T-cell (primary cell): ENCODE data around the gene SERINC2. TPM values are rescaled to one million over a fixed set of nuclear protein-coding genes. Genes with fewer than 3 reads are reported as not detected.

Experiments used
- ATAC-seq, 4 experiments: fragments of 200-7000 bp in 3 of 4; fragments of 150-1000 bp in 1 of 4; cut with Tn5 transposase; replicated peaks in 1 of 4; 1 replicate in 3 of 4; 2 replicates in 1 of 4; pipeline ENCODE4 v1.10.0; 2021; ENCODE audit warnings: moderate library complexity in 3 of 4, mild to moderate bottlenecking in 2 of 4, moderate number of reproducible peaks in 1 of 4
- CTCF ChIA-PET, 2 donors: fragments of 300-600 bp; sonication (Branson Sonifier 250); formaldehyde crosslinking; loops; one replicate each; lab custom pipeline; 2022; ENCODE audit warnings: antibody characterized with exemption in 2 of 2; lab: Charles Lee
- POLR2A ChIA-PET, 2 donors: fragments of 300-600 bp; sonication (Branson Sonifier 250); formaldehyde crosslinking; loops; one replicate each; lab custom pipeline; 2022; ENCODE audit warnings: antibody characterized with exemption in 2 of 2; lab: Charles Lee
- DNase-seq, 35 experiments: peaks; one replicate each; pipeline versions ENCODE4 v3.0.0 to v3.0.0-alpha.2; 2013 to 2023
- H3K27ac ChIP-seq: one replicate; pipeline ENCODE4 v1.5.1; 2013; ENCODE audit warnings: low read length
- H3K27me3 ChIP-seq, 2 experiments: replicated peaks in 1 of 2; 1 replicate in 1 of 2; 2 replicates in 1 of 2; pipeline versions ENCODE4 v1.6.1 to v1.7.0; 2013; ENCODE audit warnings: low read length in 1 of 2, mixed read lengths in 1 of 2; ENCODE audit not compliant: control insufficient read depth in 2 of 2, insufficient read depth in 2 of 2; ENCODE audit errors: extremely low read depth in 1 of 2
- H3K36me3 ChIP-seq, 2 donors: 1 replicate in 1 of 2; 2 replicates in 1 of 2; pipeline versions ENCODE4 v1.6.1 to v1.7.0; 2013; ENCODE audit warnings: low read length in 1 of 2; ENCODE audit not compliant: control insufficient read depth in 2 of 2, insufficient read depth in 1 of 2; ENCODE audit errors: extremely low read depth in 1 of 2
- H3K4me1 ChIP-seq, 2 experiments: 1 replicate in 1 of 2; 2 replicates in 1 of 2; pipeline versions ENCODE4 v1.6.1 to v1.7.0; 2013; ENCODE audit warnings: low read length in 2 of 2, mixed read lengths in 1 of 2; ENCODE audit not compliant: insufficient read depth in 2 of 2, control insufficient read depth in 1 of 2; ENCODE audit errors: extremely low read depth in 1 of 2
- H3K4me3 ChIP-seq, 2 donors: 1 replicate in 1 of 2; 2 replicates in 1 of 2; pipeline versions ENCODE4 v1.5.1 to v1.7.0; 2013; ENCODE audit warnings: mild to moderate bottlenecking in 2 of 2, low read length in 1 of 2, moderate library complexity in 1 of 2; ENCODE audit not compliant: control insufficient read depth in 1 of 2; ENCODE audit errors: extremely low read depth in 1 of 2
- H3K9me3 ChIP-seq: 2 replicates; pipeline ENCODE4 v1.7.0; 2013
- H3K27ac Mint-ChIP-seq, 2 donors: one replicate each; pipeline ENCODE4 v1.8.0; 2020 to 2021; ENCODE audit warnings: mild to moderate bottlenecking in 2 of 2, mixed read lengths in 2 of 2
- H3K27me3 Mint-ChIP-seq, 2 donors: one replicate each; pipeline ENCODE4 v1.8.0; 2021 to 2022; ENCODE audit warnings: mixed read lengths in 2 of 2
- H3K36me3 Mint-ChIP-seq: one replicate; pipeline ENCODE4 v1.8.0; 2021; ENCODE audit warnings: mixed read lengths
- H3K4me1 Mint-ChIP-seq, 3 donors: one replicate each; pipeline ENCODE4 v1.8.0; 2020 to 2022; ENCODE audit warnings: mixed read lengths in 3 of 3, mild to moderate bottlenecking in 1 of 3
- H3K4me3 Mint-ChIP-seq, 3 donors: one replicate each; pipeline ENCODE4 v1.8.0; 2020 to 2022; ENCODE audit warnings: mild to moderate bottlenecking in 3 of 3, mixed read lengths in 3 of 3, moderate library complexity in 3 of 3
- H3K9me3 Mint-ChIP-seq, 3 donors: one replicate each; pipeline ENCODE4 v1.8.0; 2020 to 2022; ENCODE audit warnings: mixed read lengths in 3 of 3
- WGBS: methylation state at CpG from one replicate; pipeline ENCODE4 v1.1.5; 2013; ENCODE audit warnings: missing lambda C conversion rate; ENCODE audit not compliant: insufficient coverage; 5-methylcytosine and 5-hydroxymethylcytosine counted together
- total RNA-seq, 35 experiments: library from RNA in 6 of 35; stranded (reverse) in 6 of 35; fragments of 120-200 nt in 1 of 35; gene quantifications; one replicate each; pipeline versions ENCODE4 v1.2.1 to v1.2.4 and lab custom pipeline; 2013 to 2026

SERINC2 gene
- total RNA-seq, 5 donors from 2014 or later (not counting 1 experiment from before 2014, with no cell fraction given) = 0.26 to 0.82 (median 0.36) TPM; not detected in 2

DNA sequence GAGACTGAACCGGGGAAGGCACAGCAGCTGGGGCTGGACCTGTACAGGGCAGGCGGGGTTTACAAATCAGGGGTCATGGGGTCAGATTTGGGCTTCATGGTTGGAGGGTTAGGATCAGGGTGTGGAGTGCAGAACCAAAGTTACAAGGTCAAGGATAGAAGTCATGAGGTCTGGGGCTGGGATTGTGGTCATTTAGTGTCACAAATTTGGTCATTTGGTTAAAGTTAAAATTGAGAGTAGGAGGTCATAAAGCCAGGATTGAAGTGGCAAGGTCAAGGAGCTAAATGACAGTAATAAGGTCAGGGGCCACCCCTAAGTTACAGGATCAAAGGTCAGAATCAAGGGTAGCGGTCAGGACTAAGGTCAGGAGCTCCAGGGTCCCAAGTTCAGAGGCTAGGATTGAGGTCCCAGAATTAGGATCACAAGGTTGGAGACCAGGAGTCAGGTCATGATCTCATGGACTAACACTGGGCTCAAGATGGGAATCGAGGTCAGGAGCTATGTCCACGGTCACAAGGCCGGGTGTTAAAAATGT is 20.4 kb downstream of the SERINC2 start:
- Mint-ChIP-seq H3K36me3 (no peaks in the 10 kb centered on the region), H3K27ac (no peak overlapping the region), H3K4me1 (no peaks in the 10 kb centered on the region), H3K27me3 (peaks cover 0 to 4% of the 10 kb centered on the region in 2 donors), H3K9me3 (no peaks in the 10 kb centered on the region), H3K4me3 (no peak overlapping the region)
- DNase-seq (no peak), ATAC-seq (peak in 1 of 4 experiments; percentile 27)
- 89% methylated on average over 6 of the region's 6 CpGs for WGBS
- no peaks in the 10 kb centered on the region for H3K4me1 ChIP-seq
- H3K9me3 ChIP-seq = no peaks in the 10 kb centered on the region
- no peak overlapping the region for H3K4me3 ChIP-seq
- CTCF ChIA-PET = no interaction called here
- H3K36me3 ChIP-seq = no peaks in the 10 kb centered on the region
- POLR2A ChIA-PET = no interaction called here
- H3K27ac ChIP-seq = no peak overlapping the region
- H3K27me3 ChIP-seq = peaks cover 0 to 17% of the 10 kb centered on the region in 2 experiments

- Mint-ChIP-seq H3K27ac (no peak overlapping the region), H3K4me3 (no peak overlapping the region), H3K27me3 (peaks cover 0 to 4% of the 10 kb centered on the region in 2 donors), H3K36me3 (no peaks in the 10 kb centered on the region), H3K4me1 (no peaks in the 10 kb centered on the region), H3K9me3 (no peaks in the 10 kb centered on the region)
- 83% methylated on average over 13 of the region's 21 CpGs for WGBS
- DNase-seq (no peak), ATAC-seq (no peak)
- Histone ChIP-seq H3K36me3 (no peaks in the 10 kb centered on the region), H3K27me3 (peaks cover 0 to 19% of the 10 kb centered on the region in 2 experiments), H3K9me3 (no peaks in the 10 kb centered on the region), H3K27ac (no peak overlapping the region), H3K4me3 (no peak overlapping the region), H3K4me1 (no peaks in the 10 kb centered on the region)
- ChIA-PET CTCF (no interaction called here), POLR2A (no interaction called here)
Observed at GRCh38 chr1:31434101-31434871, 21.3 kb downstream of the SERINC2 start.

DNA sequence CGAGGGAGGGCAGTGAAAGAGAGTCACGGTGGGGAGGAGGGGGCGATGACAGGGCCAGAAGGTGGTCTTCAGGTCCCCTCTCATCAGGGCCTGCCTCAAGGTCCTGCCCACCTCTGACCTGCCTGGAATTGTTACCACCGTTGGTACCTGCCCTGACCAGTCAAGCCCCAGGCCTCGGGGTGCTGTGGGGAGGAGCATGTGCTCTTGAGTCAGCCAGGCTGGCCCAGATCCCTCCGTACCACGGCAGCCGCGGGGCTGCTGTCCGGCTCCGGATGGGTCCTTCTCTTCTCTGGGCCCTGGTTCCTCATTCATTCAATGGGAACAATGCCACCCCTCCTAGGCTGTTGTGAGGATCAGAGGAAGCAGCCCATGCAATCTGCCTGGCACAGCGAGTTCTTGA is 22.0 kb downstream of the SERINC2 start:
- Histone ChIP-seq H3K4me3 (no peak overlapping the region), H3K36me3 (no peaks in the 10 kb centered on the region), H3K27me3 (peaks cover 0 to 15% of the 10 kb centered on the region in 2 experiments), H3K4me1 (no peaks in the 10 kb centered on the region), H3K27ac (no peak overlapping the region), H3K9me3 (no peaks in the 10 kb centered on the region)
- H3K4me1 Mint-ChIP-seq = no peaks in the 10 kb centered on the region
- 93% methylated on average over 11 of the region's 12 CpGs for WGBS
- ChIA-PET CTCF (no interaction called here), POLR2A (no interaction called here)
- DNase-seq (no peak), ATAC-seq (no peak)
- no peak overlapping the region for H3K27ac Mint-ChIP-seq
- H3K4me3 Mint-ChIP-seq = no peak overlapping the region
- no peaks in the 10 kb centered on the region for H3K36me3 Mint-ChIP-seq
- no peaks in the 10 kb centered on the region for H3K27me3 Mint-ChIP-seq
- no peaks in the 10 kb centered on the region for H3K9me3 Mint-ChIP-seq

- Histone ChIP-seq H3K36me3 (no peaks in the 10 kb centered on the region), H3K27me3 (peaks cover 0 to 10% of the 10 kb centered on the region in 2 experiments), H3K27ac (no peak overlapping the region), H3K4me3 (no peak overlapping the region), H3K4me1 (no peaks in the 10 kb centered on the region), H3K9me3 (no peaks in the 10 kb centered on the region)
- no peak overlapping the region for H3K27ac Mint-ChIP-seq
- ATAC-seq = no peak
- H3K27me3 Mint-ChIP-seq = no peaks in the 10 kb centered on the region
- WGBS = 83% methylated on average over 8 of the region's 13 CpGs
- no peaks in the 10 kb centered on the region for H3K4me1 Mint-ChIP-seq
- H3K36me3 Mint-ChIP-seq = no peaks in the 10 kb centered on the region
- POLR2A ChIA-PET = no interaction called here
- no peak overlapping the region for H3K4me3 Mint-ChIP-seq
- CTCF ChIA-PET = interaction anchor here (0.6 kb wide), 2 partner anchors 104 to 228 kb away, joined by 3 to 8 read pairs; no protein-coding TSS in a partner anchor
- H3K9me3 Mint-ChIP-seq = no peaks in the 10 kb centered on the region
- DNase-seq = no peak
Observed at GRCh38 chr1:31435471-31436409, 22.7 kb downstream of the SERINC2 start.

GRCh38 chr1:31436596-31437432 is 23.8 kb downstream of the SERINC2 start:
- no peak for ATAC-seq
- WGBS = 65% methylated on average over 3 of the region's 9 CpGs
- CTCF ChIA-PET = interaction anchor here in 1 of 2 donors (0.6 kb wide), 1 partner anchor 103 kb away, joined by 8 read pairs; no protein-coding TSS in a partner anchor

More at GRCh38 chr1:31436596-31437432, 23.8 kb downstream of the SERINC2 start:
- no peaks in the 10 kb centered on the region for H3K27me3 Mint-ChIP-seq
- Histone ChIP-seq H3K4me3 (no peak overlapping the region), H3K36me3 (no peaks in the 10 kb centered on the region), H3K9me3 (no peaks in the 10 kb centered on the region), H3K4me1 (no peaks in the 10 kb centered on the region), H3K27me3 (peaks cover 0 to 5% of the 10 kb centered on the region in 2 experiments), H3K27ac (no peak overlapping the region)
- no peaks in the 10 kb centered on the region for H3K4me1 Mint-ChIP-seq
- POLR2A ChIA-PET = no interaction called here
- no peaks in the 10 kb centered on the region for H3K9me3 Mint-ChIP-seq
- no peaks in the 10 kb centered on the region for H3K36me3 Mint-ChIP-seq
- no peak for DNase-seq
- no peak overlapping the region for H3K4me3 Mint-ChIP-seq
- no peak overlapping the region for H3K27ac Mint-ChIP-seq
